OCI-LY1 (cell line): ENCODE measurements around the gene SIKE1.

Source experiments
- H2AFZ ChIP-seq: fragments of 200-600 bp; sonication (generic), shearing (Covaris generic); 2 replicates; pipeline ENCODE4 v1.6.0; 2014; ENCODE audit warnings: antibody characterized with exemption, mild to moderate bottlenecking, low read length
- H3F3A ChIP-seq: fragments of 200-600 bp; sonication (generic), shearing (Covaris generic); 2 replicates; pipeline ENCODE4 v1.6.0; 2014; ENCODE audit warnings: mild to moderate bottlenecking, antibody characterized with exemption, low read length, moderate library complexity; ENCODE audit not compliant: insufficient read depth
- H3K27ac ChIP-seq: fragments of 200-600 bp; sonication (generic); 2 replicates; pipeline ENCODE4 v1.5.1; 2014; ENCODE audit warnings: low read length, mixed run types, mild to moderate bottlenecking, low read depth; ENCODE audit not compliant: poor library complexity, severe bottlenecking
- H3K27me3 ChIP-seq: fragments of 200-600 bp; sonication (generic); 2 replicates; pipeline ENCODE4 v1.6.0; 2014; ENCODE audit warnings: antibody characterized with exemption, mild to moderate bottlenecking, low read length, moderate library complexity; ENCODE audit not compliant: insufficient read depth
- H3K36me3 ChIP-seq: fragments of 200-600 bp; sonication (generic); 2 replicates; pipeline ENCODE4 v1.6.1; 2014; ENCODE audit warnings: mild to moderate bottlenecking, antibody characterized with exemption, low read length, moderate library complexity, mixed read lengths; ENCODE audit not compliant: insufficient read depth
- H3K4me1 ChIP-seq: fragments of 200-600 bp; sonication (generic); 2 replicates; pipeline ENCODE4 v1.5.1; 2014; ENCODE audit warnings: mild to moderate bottlenecking, low read length, moderate library complexity; ENCODE audit not compliant: insufficient read depth, severe bottlenecking
- H3K4me2 ChIP-seq: fragments of 200-600 bp; sonication (generic), shearing (Covaris generic); 2 replicates; pipeline ENCODE4 v1.6.1; 2014; ENCODE audit warnings: low read length
- H3K4me3 ChIP-seq: fragments of 200-600 bp; sonication (generic); 2 replicates; pipeline ENCODE4 v1.5.1; 2014; ENCODE audit warnings: low read length, low read depth, mild to moderate bottlenecking, mixed read lengths; ENCODE audit not compliant: poor library complexity, severe bottlenecking
- H3K79me2 ChIP-seq: fragments of 200-600 bp; shearing (Covaris generic); 2 replicates; pipeline ENCODE4 v1.6.1; 2016; ENCODE audit warnings: mixed run types, low read length, mixed read lengths; ENCODE audit not compliant: insufficient read depth
- H3K9ac ChIP-seq: fragments of 200-600 bp; sonication (generic), shearing (Covaris generic); 2 replicates; pipeline ENCODE4 v1.6.1; 2014; ENCODE audit warnings: mild to moderate bottlenecking, low read length, mixed read lengths
- H3K9me2 ChIP-seq: fragments of 200-600 bp; sonication (generic), shearing (Covaris generic); 2 replicates; pipeline ENCODE4 v1.6.1; 2014; ENCODE audit warnings: low read depth, mild to moderate bottlenecking, low read length, mixed read lengths
- H3K9me3 ChIP-seq: fragments of 200-600 bp; shearing (Covaris generic); 2 replicates; pipeline ENCODE4 v1.6.1; 2014; ENCODE audit warnings: low read length, mixed read lengths
- H4K20me1 ChIP-seq: fragments of 200-600 bp; sonication (generic), shearing (Covaris generic); 2 replicates; pipeline ENCODE4 v1.6.0; 2016; ENCODE audit warnings: mild to moderate bottlenecking, low read length; ENCODE audit not compliant: insufficient read depth
- CTCF ChIP-seq: fragments of 200-600 bp; sonication (generic), shearing (Covaris generic); IDR thresholded peaks from 2 replicates; pipeline ENCODE4 v1.5.1; 2017; ENCODE audit warnings: mild to moderate bottlenecking, antibody characterized with exemption, low read length, moderate library complexity, mixed read lengths
- EZH2 ChIP-seq: fragments of 200-600 bp; sonication (generic), shearing (Covaris generic); IDR thresholded peaks from 2 replicates; pipeline ENCODE4 v1.8.0; 2017; ENCODE audit warnings: borderline replicate concordance, mixed run types, mild to moderate bottlenecking, antibody characterized with exemption, low read length, moderate library complexity, mixed read lengths

The SIKE1 gene

GRCh38 chr1:114737314-114737849 lies 43.1 kb downstream of the SIKE1 start:
- no peaks in the 10 kb centered on the region for H3K9me2 ChIP-seq
- H3F3A ChIP-seq = no peaks in the 10 kb centered on the region
- H3K4me1 ChIP-seq = no peaks in the 10 kb centered on the region
- H3K79me2 ChIP-seq = peaks cover 32% of the 10 kb centered on the region
- H3K27ac ChIP-seq = no peak overlapping the region
- no peak overlapping the region for H3K4me2 ChIP-seq
- H3K9me3 ChIP-seq = no peaks in the 10 kb centered on the region
- H3K36me3 ChIP-seq = peaks cover 99% of the 10 kb centered on the region
- H3K9ac ChIP-seq = no peak overlapping the region
- no peaks in the 10 kb centered on the region for H3K27me3 ChIP-seq
- TF ChIP-seq EZH2 = no peak
- no peak for TF ChIP-seq CTCF
- H3K4me3 ChIP-seq = no peak overlapping the region
- no peak overlapping the region for H2AFZ ChIP-seq
- H4K20me1 ChIP-seq = no peaks in the 10 kb centered on the region

- Histone ChIP-seq H4K20me1 (no peaks in the 10 kb centered on the region), H3K27ac (no peak overlapping the region), H3K9me2 (no peaks in the 10 kb centered on the region), H3K9me3 (no peaks in the 10 kb centered on the region), H3K27me3 (no peaks in the 10 kb centered on the region), H3K9ac (no peak overlapping the region), H3F3A (no peaks in the 10 kb centered on the region), H3K4me2 (no peak overlapping the region), H3K36me3 (peaks cover 99% of the 10 kb centered on the region), H3K4me3 (no peak overlapping the region), H3K79me2 (peaks cover 13% of the 10 kb centered on the region), H3K4me1 (no peaks in the 10 kb centered on the region), H2AFZ (no peak overlapping the region)
- TF ChIP-seq EZH2 (no peak), CTCF (no peak)
Measured at GRCh38 chr1:114735479-114735878, 45.0 kb downstream of the SIKE1 start.

GRCh38 chr1:114729782-114730181 lies 50.7 kb downstream of the SIKE1 start:
- Histone ChIP-seq H3K9me3 (no peaks in the 10 kb centered on the region), H4K20me1 (no peaks in the 10 kb centered on the region), H2AFZ (no peak overlapping the region), H3K4me1 (no peaks in the 10 kb centered on the region), H3K9ac (no peak overlapping the region), H3K4me2 (no peak overlapping the region), H3K27me3 (no peaks in the 10 kb centered on the region), H3F3A (no peaks in the 10 kb centered on the region), H3K79me2 (no peaks in the 10 kb centered on the region), H3K4me3 (no peak overlapping the region), H3K9me2 (no peaks in the 10 kb centered on the region), H3K36me3 (peaks cover 100% of the 10 kb centered on the region), H3K27ac (no peak overlapping the region)
- no peak for TF ChIP-seq CTCF
- TF ChIP-seq EZH2 = no peak
